GM13977 (cell line): ENCODE measurements around the gene GIPC2.

ENCODE experiments used
- DNase-seq: peaks from one replicate; pipeline ENCODE4 v3.0.0; 2012; ENCODE audit warnings: low spot score
- CTCF ChIP-seq: IDR thresholded peaks from 2 replicates; pipeline ENCODE4 v1.5.1; 2012; ENCODE audit warnings: mild to moderate bottlenecking, control low read depth; ENCODE audit not compliant: insufficient read depth; ENCODE audit errors: extremely low read depth, missing control alignments
- in situ Hi-C: fragments of 300-500 bp; cut with MboI; formaldehyde crosslinking; loops from one replicate; pipeline ENCODE4 v1.12.0; 2022; ENCODE audit warnings: low sequenced_read_pairs, low pct_unique_long_range_greater_than_20kb, mixed read lengths, inconsistent platforms; ENCODE audit not compliant: unreplicated experiment

GIPC2 gene

DNA sequence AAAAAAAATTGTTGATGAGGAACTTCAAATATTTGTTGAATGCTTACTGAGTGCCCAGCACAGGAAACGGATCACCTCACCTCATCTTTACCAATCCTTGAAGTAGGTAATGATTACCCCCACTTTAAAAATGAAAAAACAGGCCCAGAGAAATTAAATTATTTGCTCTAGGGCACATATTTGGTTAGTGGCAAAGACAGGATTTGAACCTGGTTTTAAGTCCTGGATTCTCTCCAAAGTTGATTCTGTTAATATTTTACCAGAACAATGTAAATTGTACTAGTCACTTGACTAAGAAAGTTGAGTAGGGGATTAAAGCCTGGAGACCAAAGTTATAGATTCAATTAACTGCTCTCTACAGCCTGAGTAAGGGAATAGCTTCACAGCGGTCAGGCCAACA lies 97.9 kb downstream of the GIPC2 start:
- in situ Hi-C loops, result no loop called here
- no peak for TF ChIP-seq CTCF
- no peak for DNase-seq

GRCh38 chr1:78145105-78145580 lies 99.4 kb downstream of the GIPC2 start:
- TF ChIP-seq CTCF, result peak; percentile 89
- in situ Hi-C loops, result no loop called here
- DNase-seq, result peak; percentile 44

GRCh38 chr1:78146205-78146771 lies 100.5 kb downstream of the GIPC2 start:
- no peak for DNase-seq
- TF ChIP-seq CTCF, result no peak
- in situ Hi-C loops, result no loop called here

- DNase-seq, result no peak
- TF ChIP-seq CTCF, result no peak
- in situ Hi-C loops, result no loop called here
These were observed 101.3 kb downstream of the GIPC2 start for GRCh38 chr1:78147031-78147430.

DNA sequence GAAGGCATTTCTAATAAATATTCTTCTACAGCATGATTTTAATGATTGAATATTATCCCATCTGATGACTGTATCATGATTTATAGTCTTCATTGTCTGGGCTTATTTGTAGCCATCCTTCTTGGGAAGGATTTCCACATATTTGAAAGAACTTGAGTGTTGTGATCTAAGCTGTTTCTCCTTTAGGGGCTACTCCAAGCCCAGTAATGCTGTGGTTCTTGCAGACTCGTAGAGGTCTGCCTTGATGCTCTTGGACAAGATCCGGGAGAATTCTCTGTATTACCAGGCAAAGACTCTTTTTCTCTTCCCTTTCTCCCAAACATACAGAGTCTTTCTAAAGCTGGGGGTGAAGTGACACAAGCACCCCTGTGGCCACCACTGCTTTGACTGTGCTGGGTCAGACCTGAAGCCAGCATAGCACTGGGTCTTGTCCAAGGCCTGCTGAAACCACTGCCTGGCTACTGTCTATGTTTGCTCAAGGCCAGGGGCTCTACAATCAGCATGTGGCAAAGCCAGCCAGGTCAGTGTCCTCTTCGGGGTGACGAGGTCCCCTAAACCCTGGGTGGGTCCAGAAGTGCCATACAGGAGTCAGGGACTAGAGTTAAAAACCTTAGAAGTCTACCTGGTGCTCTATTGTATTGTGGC lies 107.4 kb downstream of the GIPC2 start:
- in situ Hi-C loops, result no loop called here
- no peak for DNase-seq
- TF ChIP-seq CTCF, result no peak

DNA sequence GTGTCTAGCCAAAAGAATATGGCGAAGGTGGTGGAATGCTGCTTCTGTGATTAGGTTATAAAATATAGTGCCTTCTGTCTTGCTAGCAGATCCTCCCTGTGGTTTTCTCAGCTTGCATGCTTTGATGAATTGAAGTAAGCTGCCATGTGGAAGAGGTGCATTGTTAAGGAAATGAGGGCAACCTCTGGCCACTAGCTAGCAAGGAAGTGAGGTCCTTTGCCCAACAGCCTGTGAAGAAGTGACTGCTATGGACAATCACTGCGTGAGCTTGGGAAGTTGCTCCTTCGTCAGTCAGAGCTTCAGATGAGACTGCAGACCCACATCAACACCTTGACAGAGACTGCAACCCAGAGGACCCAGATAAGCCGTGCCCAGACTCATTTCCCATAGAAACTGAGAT lies 109.4 kb downstream of the GIPC2 start:
- no peak for TF ChIP-seq CTCF
- in situ Hi-C loops, result no loop called here
- DNase-seq, result no peak
